GM12878 (cell line): ENCODE results near the gene PABPN1. TPM values are rescaled to one million over a fixed set of nuclear protein-coding genes. Genes with fewer than 3 reads are reported as not detected.

ENCODE experiments used
- ATAC-seq: fragments of 200-7000 bp; cut with Tn5 transposase; 3 replicates; pipeline ENCODE4 v1.9.1; 2020; ENCODE audit warnings: mild to moderate bottlenecking, moderate library complexity
- BruUV-seq: library from RNA; stranded (reverse); fragments of 400-500 nt; replicated peaks from 2 replicates; lab custom pipeline; 2021; lab: Mats Ljungman, UMichigan
- CTCF ChIA-PET: fragments of 300-600 bp; sonication (Branson Sonifier 250); formaldehyde crosslinking; extraction: SDS; loops from one replicate; lab custom pipeline; 2021; ENCODE audit warnings: inconsistent platforms; lab: Yijun Ruan, JAX
- POLR2A ChIA-PET: fragments of 350-600 bp; formaldehyde crosslinking; extraction: SDS; loops from one replicate; lab custom pipeline; 2021; ENCODE audit warnings: inconsistent platforms; lab: Charles Lee
- RAD21 ChIA-PET: fragments of 300-600 bp; sonication (Branson Sonifier 250); formaldehyde crosslinking; loops from one replicate; lab custom pipeline; 2023; ENCODE audit warnings: antibody characterized with exemption; ENCODE audit not compliant: unreplicated experiment; lab: Charles Lee
- SMC1A ChIA-PET: fragments of 300-600 bp; sonication (Branson Sonifier 250); formaldehyde crosslinking; loops from one replicate; lab custom pipeline; 2023; ENCODE audit not compliant: unreplicated experiment, uncharacterized antibody; lab: Charles Lee
- DNase-seq: peaks from one replicate; pipeline ENCODE4 v3.0.0-alpha.2; 2011; ENCODE audit warnings: low read depth, low spot score
- FAIRE-seq: peaks from 3 replicates; lab custom pipeline; 2011; peaks lifted over from hg19 to GRCh38; lab: Jason Lieb, UNC
- H2AFZ ChIP-seq: 2 replicates; pipeline ENCODE4 v1.6.0; 2011; ENCODE audit warnings: low read depth, low read length, control low read depth; ENCODE audit not compliant: control insufficient read depth
- H3K27ac ChIP-seq: 2 replicates; pipeline ENCODE4 v1.5.1; 2011; ENCODE audit warnings: control low read depth; ENCODE audit not compliant: control insufficient read depth, insufficient read depth
- H3K27me3 ChIP-seq, 2 experiments: replicated peaks in 1 of 2; 2 replicates each; pipeline versions ENCODE4 v1.6.0 to v1.6.1; 2011; ENCODE audit warnings: low read length in 1 of 2; ENCODE audit not compliant: control insufficient read depth in 2 of 2, insufficient read depth in 2 of 2
- H3K36me3 ChIP-seq, 2 experiments: 2 replicates each; pipeline ENCODE4 v1.5.1; 2011; ENCODE audit warnings: low read length in 1 of 2; ENCODE audit not compliant: control insufficient read depth in 2 of 2, insufficient read depth in 2 of 2
- H3K4me1 ChIP-seq: 2 replicates; pipeline ENCODE4 v1.6.1; 2011; ENCODE audit warnings: mild to moderate bottlenecking, low read length, moderate library complexity, mixed read lengths; ENCODE audit not compliant: control insufficient read depth, insufficient read depth
- H3K4me2 ChIP-seq: 2 replicates; pipeline ENCODE4 v1.6.0; 2011; ENCODE audit warnings: control low read depth; ENCODE audit not compliant: control insufficient read depth, insufficient read depth
- H3K4me3 ChIP-seq: fragments of 200-600 bp; sonication (generic); 2 replicates; pipeline ENCODE4 v1.5.1; 2016
- H3K79me2 ChIP-seq: 2 replicates; pipeline ENCODE4 v1.6.0; 2011; ENCODE audit warnings: low read length; ENCODE audit not compliant: control insufficient read depth, insufficient read depth
- H3K9ac ChIP-seq: 2 replicates; pipeline ENCODE4 v1.8.0; 2011; ENCODE audit warnings: low read length, control low read depth, mixed read lengths; ENCODE audit not compliant: control insufficient read depth, insufficient read depth
- H3K9me3 ChIP-seq: replicated peaks from 3 replicates; pipeline ENCODE4 v1.5.1; 2011; ENCODE audit warnings: mild to moderate bottlenecking, low read length; ENCODE audit not compliant: control insufficient read depth, insufficient read depth
- H4K20me1 ChIP-seq: 2 replicates; pipeline ENCODE4 v1.6.0; 2011; ENCODE audit not compliant: control insufficient read depth, insufficient read depth
- BMI1 ChIP-seq: fragments of 450-650 bp; IDR thresholded peaks from 2 replicates; pipeline ENCODE4 v1.6.1; 2016; ENCODE audit warnings: mild to moderate bottlenecking, moderate library complexity, borderline replicate concordance
- CREM ChIP-seq: IDR thresholded peaks from 2 replicates; pipeline ENCODE4 v1.6.1; 2014; ENCODE audit warnings: antibody characterized with exemption, low read depth
- EP300 ChIP-seq, 2 experiments: fragments of 150-350 bp in 1 of 2; IDR thresholded peaks; 2 replicates each; pipeline ENCODE4 v1.6.1; 2011 to 2012; ENCODE audit warnings: low read depth in 2 of 2, low read length in 2 of 2, borderline replicate concordance in 1 of 2, improper control_type of control experiment in 1 of 2, inconsistent platforms in 1 of 2; ENCODE audit not compliant: control insufficient read depth in 1 of 2
- IKZF2 ChIP-seq, 2 experiments: fragments of 450-650 bp; IDR thresholded peaks; 2 replicates each; pipeline ENCODE4 v1.6.1; 2017; ENCODE audit warnings: mild to moderate bottlenecking in 2 of 2, moderate library complexity in 2 of 2
- KLF5 ChIP-seq: fragments of 450-650 bp; IDR thresholded peaks from 2 replicates; pipeline ENCODE4 v1.6.1; 2014; ENCODE audit warnings: mild to moderate bottlenecking; ENCODE audit not compliant: partially characterized antibody
- NBN ChIP-seq: fragments of 450-650 bp; IDR thresholded peaks from 2 replicates; pipeline ENCODE4 v1.6.1; 2016
- NFYB ChIP-seq: IDR thresholded peaks from 2 replicates; pipeline ENCODE4 v1.6.1; 2011; ENCODE audit warnings: low read depth, mild to moderate bottlenecking, low read length, improper control_type of control experiment, moderate library complexity; ENCODE audit not compliant: insufficient read depth
- NKRF ChIP-seq: fragments of 450-650 bp; conservative IDR thresholded peaks from 2 replicates; pipeline ENCODE4 v1.6.1; 2017; ENCODE audit warnings: mild to moderate bottlenecking, moderate library complexity
- POLR2AphosphoS5 ChIP-seq: IDR thresholded peaks from 2 replicates; pipeline ENCODE4 v1.6.1; 2011; ENCODE audit warnings: mild to moderate bottlenecking, low read length, inconsistent platforms
- RB1 ChIP-seq: fragments of 450-650 bp; formaldehyde crosslinking; IDR thresholded peaks from 2 replicates; pipeline ENCODE4 v1.6.1; 2017; ENCODE audit warnings: mild to moderate bottlenecking, borderline replicate concordance
- SPI1 ChIP-seq: IDR thresholded peaks from 2 replicates; pipeline ENCODE4 v1.6.1; 2011; ENCODE audit warnings: low read depth, mild to moderate bottlenecking, low read length, moderate library complexity, borderline replicate concordance; ENCODE audit not compliant: insufficient read depth
- SRF ChIP-seq, 2 experiments: IDR thresholded peaks; 2 replicates each; pipeline ENCODE4 v1.6.1; 2011; ENCODE audit warnings: low read depth in 2 of 2, low read length in 2 of 2, mild to moderate bottlenecking in 1 of 2, moderate library complexity in 1 of 2
- WRNIP1 ChIP-seq: IDR thresholded peaks from 2 replicates; pipeline ENCODE4 v1.6.1; 2011; ENCODE audit warnings: low read depth, low read length, improper control_type of control experiment, borderline replicate concordance
- ZBTB33 ChIP-seq: fragments of 450-650 bp; IDR thresholded peaks from 2 replicates; pipeline ENCODE4 v1.6.1; 2017; ENCODE audit warnings: mild to moderate bottlenecking
- ZNF274 ChIP-seq: IDR thresholded peaks from one replicate; pipeline ENCODE4 v1.8.0; 2011; ENCODE audit not compliant: insufficient read length, insufficient read depth
- WGBS: methylation state at CpG from one replicate; pipeline ENCODE4 v1.1.6; 2016; ENCODE audit warnings: low lambda C conversion rate; ENCODE audit not compliant: insufficient replicate concordance, insufficient coverage; ENCODE audit errors: missing lambda C conversion rate; 5-methylcytosine and 5-hydroxymethylcytosine counted together
- in situ Hi-C: fragments of 300-500 bp; cut with MboI; formaldehyde crosslinking; loops from 9 replicates; pipeline ENCODE4 v1.14.3; 2018; ENCODE audit warnings: mixed read lengths
- intact Hi-C: fragments of 100-400 bp; cut with micrococcal nuclease; formaldehyde crosslinking; loops from one replicate; pipeline ENCODE4 v1.14.2; 2022; ENCODE audit not compliant: unreplicated experiment
- polyA plus RNA-seq, 11 experiments: library from polyadenylated mRNA; depleted of rRNA in 4 of 11; unstranded in 6 of 11; stranded (reverse) in 5 of 11; fragments of >200 nt; fragmentation: Nextera tagmentation in 4 of 11; fragmentation: Illumina TruSeq in 1 of 11; extraction: Ambion mirVana in 4 of 11; extraction: Trizol in 1 of 11; gene quantifications; 1 replicate in 1 of 11; 2 replicates in 10 of 11; pipeline versions ENCODE4 v1.2.1 to v1.2.3, GENCODE V29; 2011 to 2016; ENCODE audit warnings: inconsistent platforms in 2 of 11, missing spikeins in 2 of 11, low read depth in 1 of 11
- total RNA-seq, 4 experiments: library from RNA; depleted of rRNA in 3 of 4; stranded (reverse); fragments of >200 nt in 3 of 4; fragmentation: Illumina TruSeq in 1 of 4; extraction: Trizol in 1 of 4; gene quantifications; 2 replicates each; pipeline versions ENCODE4 v1.2.1 to v1.2.3, GENCODE V29; 2013 to 2021

PABPN1 gene
- total and polyA plus RNA-seq, 10 of the 15 experiments (the other 5 are each of a cell fraction or from before 2014, with no cell fraction given) = 31.3 to 248 (median 103) TPM

DNA sequence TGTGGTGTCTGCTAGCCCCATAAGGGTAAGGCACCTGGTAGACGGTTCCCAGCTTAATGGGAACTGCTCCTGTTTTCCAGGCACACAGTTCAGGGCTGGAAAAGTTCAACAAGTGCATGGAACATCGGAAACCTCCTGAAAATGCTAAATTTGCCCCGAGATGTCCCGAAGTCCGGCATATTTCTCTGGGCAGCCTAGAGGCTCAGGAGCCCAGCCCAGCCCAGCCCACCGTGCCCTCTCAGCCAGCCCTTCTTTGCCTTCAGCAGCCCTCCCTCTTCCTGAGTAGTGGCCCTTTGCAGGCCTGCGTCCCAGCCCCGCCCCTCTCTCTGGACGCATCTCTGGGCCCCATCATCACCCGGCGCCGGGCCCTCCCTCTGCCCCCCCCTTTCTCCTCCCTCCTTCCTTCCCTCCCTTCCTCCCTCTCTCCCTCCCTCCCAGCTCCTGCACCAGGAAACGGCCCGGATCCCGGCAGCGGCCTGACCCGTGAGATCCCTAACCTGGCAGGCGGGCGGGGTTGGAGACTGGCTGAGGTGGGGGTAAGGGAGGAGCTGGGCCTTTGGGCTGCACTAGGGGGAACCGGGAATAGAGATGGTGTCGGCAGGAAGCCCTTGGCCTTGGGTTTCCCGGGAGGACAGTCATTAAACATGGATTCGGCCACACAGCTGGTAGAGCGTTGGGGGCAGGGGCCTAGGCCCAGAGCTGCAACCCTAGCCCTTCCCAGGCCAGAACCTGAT, 14.7 kb upstream of the PABPN1 start, which contains the start of gene BCL2L2 (continued):
- TF ChIP-seq RB1 = 0 out of 2 replicates have a peak, but pooled peaks have one; percentile 41
- no peak for TF ChIP-seq NFYB
- TF ChIP-seq NBN = peak; percentile 96
- peak; percentile 85 for TF ChIP-seq POLR2AphosphoS5
- no peak for TF ChIP-seq ZBTB33
- TF ChIP-seq SRF (IDR thresholded peaks at IDR 0.05; ENCODE audit: low read depth in 2 of 2, low read length in 2 of 2) = peak; percentile 29 to 92; a peak in 2 of 4 replicates
- 0 out of 2 replicates have a peak, but pooled peaks have one; percentile 16 for TF ChIP-seq SPI1

DNA sequence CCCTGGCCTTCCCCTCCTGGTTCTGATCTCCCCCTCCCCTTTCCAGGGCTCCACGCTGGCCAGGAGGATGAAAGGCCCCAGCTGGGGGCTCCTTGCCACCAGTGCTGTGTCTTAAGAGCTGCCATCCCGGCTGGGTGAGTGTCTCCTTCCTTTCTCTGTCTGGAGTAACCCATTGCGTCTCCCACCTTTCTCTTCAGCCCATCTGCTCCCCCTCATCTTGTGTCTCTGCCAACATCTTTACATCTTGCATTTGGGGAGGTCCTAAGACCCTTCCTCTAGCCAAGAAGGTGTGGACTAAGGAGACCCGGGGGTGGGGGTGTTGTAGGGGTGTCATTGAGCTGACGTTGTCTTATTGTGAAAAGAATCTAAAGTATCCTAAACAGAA, 14.1 kb upstream of the PABPN1 start:
- FAIRE-seq (no peak), ATAC-seq (no peak), DNase-seq (no peak)
- Histone ChIP-seq H3K79me2 (peaks cover 27% of the 10 kb centered on the region), H3K4me2 (peak overlapping the region; percentile 80), H2AFZ (peak overlapping the region; percentile 53), H4K20me1 (no peaks in the 10 kb centered on the region), H3K9me3 (no peaks in the 10 kb centered on the region), H3K36me3 (no peaks in the 10 kb centered on the region; a peak in 1 of 4 replicates), H3K4me1 (peaks cover 20% of the 10 kb centered on the region), H3K27ac (peak overlapping the region; percentile 91), H3K27me3 (no peaks in the 10 kb centered on the region), H3K9ac (peak overlapping the region; percentile 97), H3K4me3 (peak overlapping the region; percentile 100)
- in situ Hi-C loops (loop anchor here (10.0 to 25.0 kb wide), 2 partner anchors 805 to 1128 kb away; partner anchors contain the start of genes DCAF11 and NRL), intact Hi-C loops (no loop called here)
- POLR2A ChIA-PET = interaction anchor here (0.6 to 3.7 kb wide), 4 partner anchors 10 to 376 kb away, joined by 3 to 55 read pairs (median 7); partner anchors contain the start of genes HOMEZ and PABPN1
- BruUV-seq = TSS peak; percentile 54
- CTCF ChIA-PET = interaction anchor here (1.0 to 4.5 kb wide), 5 partner anchors 10 to 161 kb away, joined by 3 to 37 read pairs (median 9); partner anchors contain the start of gene PABPN1
- RAD21 ChIA-PET = interaction anchor here (0.6 to 8.7 kb wide), 4 partner anchors 15 to 745 kb away, joined by 3 to 103 read pairs (median 3); partner anchors contain the start of gene PABPN1
- SMC1A ChIA-PET = interaction anchor here (0.8 to 2.3 kb wide), 4 partner anchors 10 to 21 kb away, joined by 3 to 17 read pairs (median 4); partner anchors contain the start of genes HOMEZ and PABPN1
- 23% methylated on average over 5 of the region's 5 CpGs for WGBS
- TF ChIP-seq CREM (no peak), WRNIP1 (no peak), KLF5 (no peak), NKRF (no peak), EP300 (IDR thresholded peaks at IDR 0.05; ENCODE audit: borderline replicate concordance in 1 of 2, control insufficient read depth in 1 of 2, low read depth in 2 of 2, low read length in 2 of 2) (no peak), BMI1 (no peak), ZNF274 (no peak), IKZF2 (IDR thresholded peaks at IDR 0.05) (no peak)
